Stomach (tissue), 4 donors: ENCODE results near the gene MTFR2.

ENCODE experiments used
- EP300 ChIP-seq: sonication (generic); formaldehyde crosslinking; IDR thresholded peaks from one replicate; pipeline ENCODE4 v1.6.1; 2017; ENCODE audit warnings: antibody characterized with exemption
- POLR2A ChIP-seq, 4 donors: fragments of 450-650 bp; IDR thresholded peaks; one replicate each; pipeline ENCODE4 v1.6.1; 2016; ENCODE audit warnings: antibody characterized with exemption in 4 of 4, control low read depth in 2 of 4, mild to moderate bottlenecking in 1 of 4, moderate library complexity in 1 of 4
- TF ChIP-seq, protein P1 (sequence below), 7 experiments: fragments of 450-650 bp in 4 of 7; fragments of 200-600 bp in 3 of 7; sonication (generic) in 3 of 7; IDR thresholded peaks; one replicate each; pipeline ENCODE4 v1.5.1; 2016 to 2019; ENCODE audit warnings: antibody characterized with exemption in 7 of 7, control low read depth in 2 of 7, mild to moderate bottlenecking in 1 of 7

GRCh38 chr6:136213853-136214252 is 36.3 kb downstream of the MTFR2 start:
- TF ChIP-seq, protein P1, sequence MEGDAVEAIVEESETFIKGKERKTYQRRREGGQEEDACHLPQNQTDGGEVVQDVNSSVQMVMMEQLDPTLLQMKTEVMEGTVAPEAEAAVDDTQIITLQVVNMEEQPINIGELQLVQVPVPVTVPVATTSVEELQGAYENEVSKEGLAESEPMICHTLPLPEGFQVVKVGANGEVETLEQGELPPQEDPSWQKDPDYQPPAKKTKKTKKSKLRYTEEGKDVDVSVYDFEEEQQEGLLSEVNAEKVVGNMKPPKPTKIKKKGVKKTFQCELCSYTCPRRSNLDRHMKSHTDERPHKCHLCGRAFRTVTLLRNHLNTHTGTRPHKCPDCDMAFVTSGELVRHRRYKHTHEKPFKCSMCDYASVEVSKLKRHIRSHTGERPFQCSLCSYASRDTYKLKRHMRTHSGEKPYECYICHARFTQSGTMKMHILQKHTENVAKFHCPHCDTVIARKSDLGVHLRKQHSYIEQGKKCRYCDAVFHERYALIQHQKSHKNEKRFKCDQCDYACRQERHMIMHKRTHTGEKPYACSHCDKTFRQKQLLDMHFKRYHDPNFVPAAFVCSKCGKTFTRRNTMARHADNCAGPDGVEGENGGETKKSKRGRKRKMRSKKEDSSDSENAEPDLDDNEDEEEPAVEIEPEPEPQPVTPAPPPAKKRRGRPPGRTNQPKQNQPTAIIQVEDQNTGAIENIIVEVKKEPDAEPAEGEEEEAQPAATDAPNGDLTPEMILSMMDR (IDR thresholded peaks at IDR 0.05) = no peak
- TF ChIP-seq EP300 = no peak
- TF ChIP-seq POLR2A (IDR thresholded peaks at IDR 0.05) = no peak
